ENCODE data around the gene CEP164. TPM values are rescaled to one million over a fixed set of nuclear protein-coding genes. Genes with fewer than 3 reads are reported as not detected.

The CEP164 gene
- total and polyA plus RNA-seq, 10 of the 15 experiments (the other 5 are each of a cell fraction or from before 2014, with no cell fraction given): 4.2 to 31.2 (median 20.2) TPM

- Histone ChIP-seq H3K4me3 (no peak overlapping the region), H3K79me2 (ENCODE audit: control insufficient read depth, insufficient read depth, low read length) (no peaks in the 10 kb centered on the region), H3K36me3 (ENCODE audit: control insufficient read depth in 2 of 2, insufficient read depth in 2 of 2, low read length in 1 of 2) (no peaks in the 10 kb centered on the region), H3K27ac (ENCODE audit: control insufficient read depth, insufficient read depth) (no peak overlapping the region), H3K4me1 (ENCODE audit: control insufficient read depth, insufficient read depth, low read length) (no peaks in the 10 kb centered on the region), H3K9me3 (replicated peaks; ENCODE audit: control insufficient read depth, insufficient read depth, low read length) (no peaks in the 10 kb centered on the region), H3K27me3 (replicated peaks in 1 of 2; ENCODE audit: control insufficient read depth in 2 of 2, insufficient read depth in 2 of 2, low read length in 1 of 2) (no peaks in the 10 kb centered on the region), H4K20me1 (ENCODE audit: control insufficient read depth, insufficient read depth) (no peaks in the 10 kb centered on the region), H3K9ac (ENCODE audit: control insufficient read depth, insufficient read depth, low read length) (no peak overlapping the region), H3K4me2 (ENCODE audit: control insufficient read depth, insufficient read depth) (no peak overlapping the region), H2AFZ (ENCODE audit: control insufficient read depth, low read depth, low read length) (no peak overlapping the region)
- no peak for FAIRE-seq
- intact Hi-C loops (cut with micrococcal nuclease; ENCODE audit: unreplicated experiment): no loop called here
- POLR2A ChIA-PET: no interaction called here
- in situ Hi-C loops (cut with MboI): loop anchor here (25.0 kb wide), 1 partner anchor 617 kb away; no protein-coding TSS in a partner anchor
- RAD21 ChIA-PET (ENCODE audit: unreplicated experiment): interaction anchor here (0.7 to 2.6 kb wide), 4 partner anchors 14 to 501 kb away, joined by 3 to 6 read pairs (median 4); no protein-coding TSS in a partner anchor
- no peak for ATAC-seq
- CTCF ChIA-PET: interaction anchor here (1.2 to 4.3 kb wide), 5 partner anchors 13 to 371 kb away, joined by 5 to 24 read pairs (median 16); no protein-coding TSS in a partner anchor
- DNase-seq (ENCODE audit: low read depth, low spot score): no peak
- WGBS (ENCODE audit: insufficient coverage, insufficient replicate concordance, low lambda C conversion rate, missing lambda C conversion rate): 53% methylated on average over 16 of the region's 17 CpGs
- no peak for TF ChIP-seq SREBF1 (IDR thresholded peaks at IDR 0.05; ENCODE audit: low read length)
- TF ChIP-seq BCL3 (IDR thresholded peaks at IDR 0.05; ENCODE audit: borderline replicate concordance, insufficient read depth, low read depth, low read length, poor library complexity, severe bottlenecking): peak; percentile 67
- TF ChIP-seq NR2C1 (IDR thresholded peaks at IDR 0.05): no peak
- no peak for TF ChIP-seq EGR1 (IDR thresholded peaks at IDR 0.05; ENCODE audit: borderline replicate concordance in 1 of 2, low read depth in 2 of 2, low read length in 2 of 2)
- no TSS peak for BruUV-seq (replicated peaks)
- SMC1A ChIA-PET (ENCODE audit: uncharacterized antibody, unreplicated experiment): interaction anchor here (0.7 to 1.8 kb wide), 7 partner anchors 12 to 372 kb away, joined by 3 to 5 read pairs (median 4); no protein-coding TSS in a partner anchor
These were observed 117.3 kb downstream of the CEP164 start for GRCh38 chr11:117444711-117445658.

Data from GM12878 (cell line).